Activated CD4-positive, alpha-beta T cell treated with anti-CD3 and anti-CD28 coated beads, Interleukin-2, amount 50 U/mL, for 48 hours (primary cell): ENCODE measurements around the gene TAS2R30.

Source experiments
- DNase-seq, 2 experiments: peaks; one replicate each; pipeline ENCODE4 v3.0.0-alpha.2; 2020

The TAS2R30 gene, protein sequence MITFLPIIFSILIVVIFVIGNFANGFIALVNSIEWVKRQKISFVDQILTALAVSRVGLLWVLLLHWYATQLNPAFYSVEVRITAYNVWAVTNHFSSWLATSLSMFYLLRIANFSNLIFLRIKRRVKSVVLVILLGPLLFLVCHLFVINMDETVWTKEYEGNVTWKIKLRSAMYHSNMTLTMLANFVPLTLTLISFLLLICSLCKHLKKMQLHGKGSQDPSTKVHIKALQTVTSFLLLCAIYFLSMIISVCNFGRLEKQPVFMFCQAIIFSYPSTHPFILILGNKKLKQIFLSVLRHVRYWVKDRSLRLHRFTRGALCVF

DNA sequence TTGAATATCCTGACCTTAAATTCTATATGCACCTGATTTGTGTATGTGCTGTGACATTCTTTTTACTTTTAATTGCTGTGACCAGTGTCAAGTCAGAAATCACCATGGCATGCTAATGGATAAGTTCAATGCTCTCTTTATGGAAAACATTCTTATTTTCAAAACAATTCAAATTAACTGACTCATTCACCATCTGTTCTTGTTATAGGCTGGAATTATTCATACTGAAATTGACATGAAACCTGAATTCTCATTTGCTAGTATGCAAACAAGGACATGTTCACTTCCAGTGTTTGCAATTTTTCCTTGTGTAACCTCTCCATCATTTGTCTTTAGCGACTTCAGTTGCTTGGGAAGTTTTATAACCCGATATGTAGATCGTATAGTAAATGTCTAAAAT, at the start of gene TAS2R30:
Gene TAS2R30 (minus strand): TSS at position 340 of the 400 bp plus-strand sequence. CDS start 400 bp downstream, outside the sequence.
- no peak for DNase-seq

DNA sequence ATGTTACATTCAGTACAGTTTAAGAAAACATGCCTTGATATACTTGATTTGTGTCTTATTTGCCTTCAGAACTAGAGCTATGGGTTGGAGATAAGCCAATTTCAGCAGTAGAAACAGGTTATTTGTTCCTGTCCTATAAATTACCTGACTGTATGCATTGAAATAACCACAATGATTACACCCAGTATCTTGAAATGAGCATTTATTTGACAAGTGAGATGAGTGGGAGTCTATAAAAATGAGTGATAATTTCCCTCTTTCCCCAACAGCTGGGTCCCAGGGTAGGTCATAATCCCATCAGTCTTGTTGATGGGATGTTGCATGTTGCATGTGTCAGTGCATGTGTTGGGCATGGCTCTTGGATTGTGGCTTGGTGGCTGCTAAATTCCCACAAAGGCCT, 48.6 kb upstream of the TAS2R30 start:
- DNase-seq: no peak

DNA sequence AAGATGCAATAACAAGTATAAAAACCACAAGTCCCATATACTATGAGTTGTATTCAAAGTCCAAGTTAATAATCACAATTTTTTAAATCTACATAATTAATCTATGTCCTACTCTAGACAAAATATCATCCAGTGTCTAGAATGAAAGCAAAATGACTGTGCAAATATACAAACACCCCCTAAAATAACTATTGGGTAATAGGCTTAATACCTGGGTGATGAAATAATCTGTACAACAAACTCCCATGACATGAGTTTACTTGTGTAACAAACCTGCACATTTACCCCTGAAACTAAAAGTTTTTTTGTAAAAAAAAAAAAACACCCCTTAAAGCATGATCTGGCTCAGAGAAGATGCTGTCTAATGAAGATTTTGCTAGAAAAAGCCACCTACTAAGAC, 48.1 kb upstream of the TAS2R30 start:
- no peak for DNase-seq

DNA sequence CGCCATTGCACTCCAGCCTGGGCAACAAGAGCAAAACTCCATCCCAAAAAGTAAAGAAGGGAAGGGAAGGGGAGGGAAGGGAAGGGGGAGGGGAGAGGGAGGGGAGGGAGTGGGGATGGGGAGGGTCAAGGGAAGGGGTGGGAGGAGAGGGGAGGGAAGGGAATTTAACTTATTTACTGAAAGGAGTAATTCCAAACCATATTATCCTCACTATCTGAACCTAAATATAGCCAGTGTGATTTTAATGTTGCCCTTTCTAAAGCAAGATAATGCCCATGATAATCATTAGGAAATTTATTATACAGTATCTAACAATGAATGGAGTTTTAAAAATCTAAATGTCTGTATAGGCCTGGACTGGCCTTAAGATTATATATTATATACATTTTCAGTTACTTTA, 43.8 kb upstream of the TAS2R30 start:
- no peak for DNase-seq

DNA sequence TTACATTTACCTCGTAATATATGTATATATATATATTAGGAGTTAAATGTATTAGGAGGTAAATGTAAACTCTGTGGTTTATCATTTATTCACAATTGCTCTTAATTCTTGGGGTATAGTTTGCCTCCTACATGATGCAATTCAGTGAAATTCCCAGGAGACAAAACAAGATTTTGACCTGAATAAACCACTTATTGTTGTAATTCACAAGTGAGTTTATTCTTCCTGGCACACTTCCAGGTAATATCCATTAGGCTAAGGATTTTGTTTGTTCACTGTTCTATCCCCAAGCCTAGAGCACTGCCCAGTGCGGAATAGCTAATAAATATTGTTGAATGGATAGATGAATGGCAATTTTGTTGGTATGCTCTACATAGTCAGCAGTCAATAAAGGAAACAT, 39.6 kb upstream of the TAS2R30 start:
- no peak for DNase-seq

DNA sequence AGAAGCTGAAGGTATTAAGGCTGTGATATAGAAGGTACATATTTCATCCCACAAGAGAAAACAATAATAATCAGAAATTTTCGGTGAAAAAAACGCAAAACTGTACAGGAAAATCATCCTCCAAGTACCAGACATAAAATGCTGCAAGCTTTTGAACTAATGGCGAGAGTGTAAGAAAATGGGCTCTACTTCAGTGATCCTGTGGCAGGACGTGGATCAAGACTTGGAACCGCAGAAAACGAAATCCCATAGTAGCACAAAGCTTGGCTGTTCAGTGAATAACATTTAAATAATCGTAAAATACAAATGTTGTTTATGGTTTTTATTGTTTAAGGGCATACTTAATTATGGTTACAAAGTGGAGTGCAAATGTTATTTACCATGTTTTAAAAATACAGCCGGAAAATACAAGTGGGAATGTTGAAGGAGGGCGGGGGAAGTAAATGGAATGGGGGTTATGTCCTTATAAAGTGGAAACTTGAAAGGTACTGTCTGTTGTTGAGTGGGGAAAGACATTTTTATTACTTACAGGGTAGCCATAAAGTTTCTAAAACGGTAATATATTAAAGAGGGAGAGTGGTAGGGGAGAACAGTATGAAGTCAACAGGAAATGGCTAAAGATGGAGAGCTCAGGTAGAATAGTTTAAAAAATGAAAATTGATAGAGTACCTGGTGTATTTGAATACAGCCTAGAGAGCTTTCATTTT, 37.7 kb upstream of the TAS2R30 start:
- DNase-seq: no peak

DNA sequence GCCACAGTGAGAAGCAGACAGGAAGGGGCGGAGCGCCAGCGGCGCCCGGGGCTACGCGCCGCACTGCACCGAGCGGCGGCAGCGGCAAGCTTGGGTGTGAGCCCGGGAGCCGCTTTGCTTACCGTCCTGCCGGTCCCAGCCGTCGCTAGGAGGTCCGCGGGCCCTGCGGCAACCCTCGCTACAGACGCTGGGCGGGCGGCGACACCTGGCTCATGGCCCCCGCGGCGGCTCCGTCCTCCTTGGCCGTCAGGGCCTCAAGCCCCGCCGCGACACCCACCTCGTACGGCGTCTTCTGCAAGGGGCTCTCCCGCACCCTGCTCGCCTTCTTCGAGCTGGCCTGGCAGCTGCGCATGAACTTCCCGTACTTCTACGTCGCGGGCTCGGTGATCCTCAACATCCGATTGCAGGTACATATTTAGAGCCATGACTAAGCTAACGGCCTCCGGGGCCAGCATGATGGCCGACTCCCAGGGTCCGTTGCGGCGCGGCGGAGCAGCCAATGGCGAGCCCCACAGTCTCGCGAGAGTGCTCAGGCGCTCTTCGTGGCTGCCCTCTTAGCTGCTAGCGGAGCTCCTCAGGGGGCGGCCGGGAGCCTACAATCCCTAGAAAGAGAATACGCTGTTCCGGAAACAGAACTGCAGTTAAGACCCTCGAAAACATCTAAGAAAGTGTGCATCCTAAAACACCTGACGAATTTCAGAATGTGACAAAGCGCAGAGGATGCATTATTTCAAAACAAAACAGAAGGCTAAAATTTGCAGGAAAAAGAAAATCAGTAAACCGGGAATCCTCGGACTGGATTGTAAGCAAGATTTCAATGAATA, 36.9 kb upstream of the TAS2R30 start, which contains the start of gene SMIM10L1:
Gene SMIM10L1 (plus strand): TSS at position 50 of the 824 bp plus-strand sequence. CDS start 163 bp downstream, at position 213.
- peak; percentile 86 to 89 for DNase-seq

DNA sequence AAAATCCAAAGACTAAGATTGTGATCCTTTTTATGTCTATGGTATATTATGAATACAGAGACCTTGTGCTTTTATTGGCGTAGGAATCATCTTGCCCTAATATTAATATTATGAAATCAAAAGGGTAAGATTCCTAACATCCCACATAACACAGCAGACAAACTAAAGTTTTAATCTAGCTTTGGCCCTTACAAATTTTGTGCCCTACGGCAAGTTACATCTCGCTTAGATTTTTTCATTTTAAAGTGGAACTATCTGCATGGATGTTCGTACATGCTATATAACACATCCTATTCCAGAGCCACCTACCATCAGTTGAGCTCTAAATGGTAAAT, 36.3 kb upstream of the TAS2R30 start:
- no peak for DNase-seq

DNA sequence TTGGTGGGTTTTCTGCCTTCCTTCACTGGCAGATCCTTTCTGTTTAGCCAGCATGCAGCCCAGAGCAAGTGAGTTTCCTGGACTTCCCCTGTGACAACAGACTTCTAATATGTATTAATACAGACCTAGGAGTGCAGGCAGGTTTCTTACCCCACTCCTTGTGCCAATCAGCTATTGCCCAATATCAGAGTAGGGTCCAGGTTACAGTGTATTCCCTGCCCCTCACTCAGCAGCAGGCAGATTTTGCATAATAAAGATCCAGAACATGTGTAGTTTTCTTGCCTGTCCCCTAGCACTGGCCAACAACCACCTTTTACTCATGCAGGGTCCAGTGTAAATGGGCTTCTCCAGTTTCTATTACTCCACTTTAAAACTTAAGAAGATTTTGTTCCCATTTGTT, 31.9 kb upstream of the TAS2R30 start:
- no peak for DNase-seq

DNA sequence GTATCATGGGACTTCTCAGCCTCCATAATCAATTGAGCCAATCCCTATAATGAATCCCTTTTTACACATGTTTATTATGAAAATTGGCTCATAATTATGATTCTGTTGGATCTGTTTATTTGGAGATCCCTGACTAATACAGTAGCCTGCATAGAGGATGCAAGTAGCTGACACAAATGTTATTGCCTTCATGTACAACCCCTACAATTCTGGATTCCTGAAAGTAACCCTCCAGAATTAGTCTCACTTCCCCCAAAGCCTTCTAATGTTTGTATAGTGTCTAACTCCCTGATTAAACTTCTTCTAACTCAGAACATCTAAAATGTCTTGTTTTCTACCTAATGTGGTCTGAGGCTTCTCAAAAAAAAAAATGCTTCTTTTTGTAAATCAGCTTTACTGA, 29.9 kb upstream of the TAS2R30 start:
- no peak for DNase-seq

DNA sequence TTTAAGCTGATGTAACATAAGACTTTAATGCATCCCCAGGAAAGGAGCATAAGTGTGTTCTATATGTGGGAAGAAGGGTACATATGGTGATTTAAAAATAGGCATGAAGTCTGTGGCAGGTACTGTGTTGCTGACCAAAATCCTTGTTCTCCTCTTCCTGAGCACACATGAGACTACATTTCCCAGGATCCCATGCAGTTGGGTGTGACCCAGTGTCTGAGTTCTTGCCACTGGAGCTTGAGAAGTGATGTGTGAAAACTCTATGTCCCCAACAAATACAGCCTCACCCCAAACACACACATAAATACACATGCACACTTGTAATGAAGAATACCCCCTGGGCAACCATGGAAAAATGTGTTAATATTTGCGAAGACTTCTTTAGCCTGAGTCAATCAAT, 28.1 kb upstream of the TAS2R30 start:
- DNase-seq: no peak

DNA sequence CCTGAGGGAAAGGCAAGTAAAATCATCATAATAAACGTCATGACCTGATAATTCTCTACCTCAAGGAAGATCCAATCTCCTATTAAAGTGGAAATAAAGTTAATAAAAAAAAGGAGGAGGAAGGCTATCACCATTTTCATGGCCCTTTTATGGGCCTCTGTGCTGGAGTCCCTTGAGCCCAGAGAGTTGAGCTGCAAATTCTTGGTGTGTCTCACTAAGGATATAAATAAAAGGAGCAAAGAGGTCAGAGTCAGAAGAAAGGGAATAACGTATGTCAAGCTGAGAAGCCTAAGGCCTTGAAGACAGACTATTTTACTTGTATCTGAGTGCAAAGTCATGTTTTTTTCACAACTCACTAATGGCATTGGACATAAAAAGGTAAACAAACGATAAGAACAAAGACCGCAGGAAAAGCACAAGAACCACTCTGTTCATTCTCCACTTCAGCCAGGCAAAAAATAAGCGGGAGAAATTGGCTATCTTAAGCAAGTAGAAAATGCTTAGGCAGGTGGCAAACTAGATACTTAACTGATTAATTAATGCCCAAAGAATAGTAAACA, 24.5 kb upstream of the TAS2R30 start:
- no peak for DNase-seq

DNA sequence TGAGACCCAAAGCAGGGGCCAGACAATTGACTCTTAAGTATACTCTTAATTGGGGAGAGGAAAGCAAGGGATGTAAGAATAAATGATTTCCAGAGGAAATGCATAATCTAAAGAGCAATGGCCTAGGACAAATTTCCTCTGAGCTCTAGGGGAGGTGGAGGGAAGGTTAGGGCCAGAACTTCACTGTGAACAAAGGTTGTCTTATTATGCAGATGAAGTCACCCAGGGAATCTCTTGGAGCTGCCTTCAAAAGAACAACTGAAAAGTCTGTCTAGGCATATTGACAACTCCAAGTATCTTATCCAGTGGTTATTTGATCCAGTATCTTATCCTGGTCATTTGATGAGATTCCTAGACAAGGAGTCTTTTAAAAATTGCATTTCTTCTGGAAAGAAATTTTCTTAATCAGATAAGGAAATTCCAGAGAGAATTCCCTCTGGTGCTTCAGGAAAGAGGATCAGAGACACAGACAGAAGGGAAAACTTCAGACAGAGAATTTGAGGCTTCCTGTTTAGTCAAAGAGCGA, 20.0 kb upstream of the TAS2R30 start:
- DNase-seq: no peak

DNA sequence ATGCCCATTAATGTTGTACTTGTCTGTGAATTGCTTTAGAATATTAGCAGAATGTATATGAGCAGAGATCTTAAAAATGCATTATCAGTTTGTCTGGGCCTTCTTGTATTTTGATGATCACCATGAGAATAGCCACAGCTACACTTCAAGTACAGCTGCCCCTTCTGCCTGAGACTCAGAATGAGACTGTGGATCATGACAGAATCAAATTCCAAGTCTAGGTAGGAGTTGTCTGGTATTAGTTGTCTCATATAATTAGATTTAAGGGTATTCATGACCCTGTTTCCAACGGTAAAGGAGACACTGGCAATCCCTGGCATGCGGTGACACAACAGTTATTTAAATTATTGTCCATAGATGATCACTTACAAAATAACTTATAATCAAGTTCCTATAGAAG, 18.3 kb upstream of the TAS2R30 start:
- DNase-seq: no peak

DNA sequence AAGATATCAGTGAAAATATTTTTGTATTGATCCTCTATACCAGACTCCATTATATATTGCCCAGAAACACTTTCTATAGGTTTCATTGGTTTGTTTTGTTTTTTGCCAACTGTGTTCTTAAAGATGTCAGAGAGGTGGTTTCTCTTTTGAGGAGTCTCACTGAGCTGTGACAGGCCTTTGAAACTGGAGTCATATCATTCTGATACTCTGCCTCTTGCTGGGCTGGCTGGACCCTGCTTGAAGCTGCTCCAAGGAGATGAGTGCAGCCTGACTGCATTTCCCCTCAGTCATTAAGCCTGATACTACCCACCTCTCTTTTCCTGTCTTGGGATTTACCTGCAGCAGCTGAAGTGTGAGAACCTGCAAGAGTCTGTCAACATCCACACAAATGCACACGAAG, 16.4 kb upstream of the TAS2R30 start:
- no peak for DNase-seq

DNA sequence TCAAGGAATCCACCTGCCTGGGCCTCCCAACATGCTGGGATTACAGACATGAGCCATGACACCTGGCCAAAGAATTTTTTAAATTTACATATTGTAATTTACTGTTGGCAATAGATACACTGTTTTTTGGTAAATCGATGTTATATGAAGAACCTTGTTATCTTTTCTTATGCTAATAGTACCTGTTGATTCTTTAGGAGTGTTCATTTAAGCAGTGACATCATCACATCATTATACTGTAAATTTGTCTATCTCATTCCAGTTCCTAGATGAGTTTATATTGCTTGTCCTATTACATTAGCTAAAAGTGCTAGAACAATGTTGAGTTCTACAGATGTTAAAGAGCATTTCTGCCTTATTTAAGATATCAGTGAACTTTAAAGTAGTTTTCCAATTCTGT, 13.0 kb upstream of the TAS2R30 start:
- DNase-seq: no peak

DNA sequence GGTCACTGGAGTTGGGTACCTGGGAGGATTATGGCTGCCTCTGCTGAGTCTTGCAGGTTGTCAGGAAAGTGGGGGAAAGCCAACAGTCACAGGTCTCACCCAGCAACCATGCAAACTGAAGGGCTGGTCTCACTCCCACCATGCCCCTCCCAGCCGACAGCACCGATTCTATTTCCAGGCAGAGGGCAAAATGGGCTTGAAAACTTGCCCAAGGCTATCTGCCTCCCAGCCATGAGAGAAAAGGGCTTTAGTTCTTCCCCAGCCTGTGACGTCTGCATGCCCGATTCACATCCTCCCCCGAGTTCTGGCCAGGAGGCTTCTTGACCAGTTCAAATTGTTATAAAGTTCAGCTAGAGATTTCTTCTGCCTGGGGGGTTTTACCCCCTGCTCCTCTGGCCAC, 9.9 kb upstream of the TAS2R30 start:
- no peak for DNase-seq

DNA sequence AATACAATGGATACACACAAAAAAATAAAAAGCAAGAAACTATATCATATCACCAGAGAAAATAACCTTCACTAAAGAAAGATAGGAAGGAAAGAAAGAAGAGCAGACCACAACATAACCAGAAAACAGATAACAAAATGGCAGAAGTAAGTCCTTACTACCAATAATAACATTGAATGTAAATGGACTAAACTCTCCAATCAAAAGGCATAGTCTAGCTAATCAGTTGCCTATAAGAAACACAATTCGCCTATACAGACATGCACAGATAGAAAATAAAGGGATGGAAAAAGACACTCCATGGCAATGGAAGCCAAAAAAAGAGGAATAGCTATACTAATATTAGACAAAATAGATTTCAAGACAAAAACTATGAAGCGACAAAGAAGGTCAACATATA, 8.9 kb upstream of the TAS2R30 start:
- no peak for DNase-seq

DNA sequence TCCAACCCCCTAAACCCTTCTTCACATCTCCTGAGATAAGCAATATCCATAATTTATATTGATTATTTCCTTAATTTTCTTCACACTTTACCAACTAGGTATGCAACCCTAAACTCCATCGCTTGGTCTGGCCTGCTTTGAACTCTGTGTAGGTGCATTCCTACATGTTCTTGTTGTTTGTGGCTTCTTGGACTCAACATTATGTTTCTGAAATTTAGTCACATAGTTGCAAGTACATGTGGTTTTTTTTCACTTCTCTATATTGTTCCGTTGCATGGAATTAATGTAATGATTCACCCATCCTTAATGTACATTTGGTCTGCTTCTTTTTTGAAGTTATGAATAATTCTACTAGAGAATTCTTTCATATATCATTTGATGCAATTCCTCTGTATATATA, 1.6 kb upstream of the TAS2R30 start:
- DNase-seq: peak in 1 of 2 experiments; percentile 7

DNA sequence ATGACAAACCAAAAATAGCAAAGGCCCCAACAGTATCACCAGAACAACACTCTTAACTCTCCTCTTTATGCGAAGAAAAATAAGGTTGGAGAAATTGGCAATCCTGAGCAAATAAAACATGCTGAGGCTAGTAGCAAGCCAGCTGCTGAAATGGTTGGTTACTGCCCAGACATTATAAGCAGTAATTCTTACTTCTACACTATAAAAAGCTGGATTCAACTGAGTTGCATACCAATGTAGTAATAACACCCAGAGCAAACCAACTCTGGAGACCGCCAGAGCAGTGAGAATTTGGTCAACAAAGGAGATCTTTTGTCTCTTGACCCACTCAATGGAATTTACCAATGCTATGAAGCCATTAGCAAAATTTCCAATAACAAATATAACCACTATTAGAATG, 628 bp downstream of the TAS2R30 start:
- no peak for DNase-seq

DNA sequence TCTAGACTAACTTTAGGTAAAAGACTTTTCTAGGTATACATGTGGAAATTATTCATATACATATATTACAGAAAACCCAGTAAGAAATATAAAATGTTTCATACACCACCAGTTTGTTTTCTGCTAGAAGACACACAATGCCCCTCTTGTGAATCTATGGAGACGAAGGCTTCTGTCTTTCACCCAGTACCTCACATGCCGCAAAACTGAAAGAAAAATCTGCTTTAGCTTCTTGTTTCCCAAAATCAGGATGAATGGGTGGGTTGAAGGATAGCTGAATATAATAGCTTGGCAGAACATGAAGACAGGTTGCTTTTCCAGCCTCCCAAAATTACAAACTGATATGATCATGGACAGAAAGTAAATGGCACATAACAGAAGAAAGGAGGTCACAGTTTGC, 1.3 kb downstream of the TAS2R30 start:
- DNase-seq: no peak

DNA sequence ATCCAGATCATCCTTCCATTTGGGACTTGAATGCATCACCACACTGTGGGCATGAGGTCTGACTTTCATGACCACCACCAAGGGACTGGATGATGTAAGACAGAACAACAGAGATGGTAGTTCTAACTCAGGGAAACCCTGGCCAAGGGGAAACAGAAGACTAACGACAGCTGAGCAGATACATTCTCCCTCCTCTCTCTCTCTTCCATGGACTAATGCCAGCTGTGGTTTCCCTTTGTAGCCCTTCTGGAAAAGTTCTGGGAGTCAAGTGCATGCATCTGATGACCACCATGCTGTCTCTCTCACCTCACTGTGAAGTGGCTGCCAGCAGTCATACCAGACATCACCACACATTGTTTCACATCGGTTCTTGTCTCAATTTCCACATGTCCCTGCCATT, 3.4 kb downstream of the TAS2R30 start:
- DNase-seq: no peak

DNA sequence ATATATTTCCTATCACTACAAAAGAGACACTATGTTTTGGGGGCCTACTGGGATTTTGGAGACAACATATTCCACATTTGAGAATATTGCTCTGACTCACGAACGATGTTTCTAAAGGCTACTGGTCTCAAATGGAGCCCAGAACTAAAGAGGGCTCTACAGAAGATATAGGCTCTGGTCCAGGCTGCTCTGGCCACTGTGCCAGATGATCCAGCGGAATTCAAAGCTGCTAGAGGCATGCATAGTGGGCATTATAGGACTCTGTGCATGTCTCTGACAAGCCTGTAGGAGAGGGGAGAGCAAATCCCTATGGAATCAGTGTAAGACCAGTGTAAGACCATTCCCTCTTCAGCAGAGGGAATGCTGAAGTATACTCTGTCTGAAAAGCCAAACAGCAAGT, 4.1 kb downstream of the TAS2R30 start:
- no peak for DNase-seq
